GM12874 (cell line): ENCODE data around the gene MAGEF1.

Source experiments
- TF ChIP-seq, protein P1 (sequence below): IDR thresholded peaks from 2 replicates; pipeline ENCODE4 v1.5.1; 2011; ENCODE audit warnings: low read depth, mild to moderate bottlenecking, control low read depth, low read length, moderate library complexity; ENCODE audit not compliant: insufficient read depth

Gene MAGEF1

GRCh38 chr3:184697845-184698244 is 14.0 kb downstream of the MAGEF1 start:
- TF ChIP-seq, protein P1, sequence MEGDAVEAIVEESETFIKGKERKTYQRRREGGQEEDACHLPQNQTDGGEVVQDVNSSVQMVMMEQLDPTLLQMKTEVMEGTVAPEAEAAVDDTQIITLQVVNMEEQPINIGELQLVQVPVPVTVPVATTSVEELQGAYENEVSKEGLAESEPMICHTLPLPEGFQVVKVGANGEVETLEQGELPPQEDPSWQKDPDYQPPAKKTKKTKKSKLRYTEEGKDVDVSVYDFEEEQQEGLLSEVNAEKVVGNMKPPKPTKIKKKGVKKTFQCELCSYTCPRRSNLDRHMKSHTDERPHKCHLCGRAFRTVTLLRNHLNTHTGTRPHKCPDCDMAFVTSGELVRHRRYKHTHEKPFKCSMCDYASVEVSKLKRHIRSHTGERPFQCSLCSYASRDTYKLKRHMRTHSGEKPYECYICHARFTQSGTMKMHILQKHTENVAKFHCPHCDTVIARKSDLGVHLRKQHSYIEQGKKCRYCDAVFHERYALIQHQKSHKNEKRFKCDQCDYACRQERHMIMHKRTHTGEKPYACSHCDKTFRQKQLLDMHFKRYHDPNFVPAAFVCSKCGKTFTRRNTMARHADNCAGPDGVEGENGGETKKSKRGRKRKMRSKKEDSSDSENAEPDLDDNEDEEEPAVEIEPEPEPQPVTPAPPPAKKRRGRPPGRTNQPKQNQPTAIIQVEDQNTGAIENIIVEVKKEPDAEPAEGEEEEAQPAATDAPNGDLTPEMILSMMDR = no peak

DNA sequence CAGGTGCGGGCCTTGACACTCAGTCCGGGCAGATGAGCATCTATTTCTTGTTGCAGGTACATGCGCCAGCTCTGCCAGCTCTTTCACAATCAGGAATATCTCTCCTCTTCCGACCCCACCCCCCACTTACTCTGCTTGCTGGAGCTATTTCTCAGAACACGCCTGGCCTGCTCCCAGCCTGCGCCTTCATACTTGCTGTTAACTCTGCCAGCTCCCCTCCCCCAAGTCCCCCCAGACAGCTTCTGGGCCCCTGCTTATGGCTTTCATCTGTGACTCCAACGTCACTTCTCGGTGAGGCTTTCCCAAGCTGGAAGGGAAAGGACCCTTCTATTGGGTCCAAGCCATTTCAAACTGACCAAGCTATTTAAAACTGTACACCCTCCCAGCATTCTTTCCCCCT is 15.2 kb downstream of the MAGEF1 start:
- TF ChIP-seq, protein P1 = no peak

DNA sequence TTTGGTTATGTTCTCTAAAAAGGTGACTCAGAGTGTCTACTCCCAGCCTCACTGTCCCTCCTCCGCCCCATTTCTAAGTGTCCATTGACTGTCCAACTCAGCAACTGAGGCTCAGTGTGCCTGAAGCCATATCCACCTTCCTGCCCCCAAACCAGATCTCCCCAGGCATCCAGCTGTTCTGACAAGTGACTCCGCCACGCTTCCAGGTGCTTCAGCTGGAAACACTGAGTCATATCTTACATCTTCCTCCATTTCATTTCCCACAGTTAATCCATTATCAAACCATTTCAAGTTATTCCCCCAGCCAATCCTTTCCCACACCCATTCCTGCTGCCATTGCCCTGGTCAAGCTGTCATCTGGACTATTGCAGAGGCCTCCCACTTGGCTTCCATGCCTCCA is 17.1 kb downstream of the MAGEF1 start:
- TF ChIP-seq, protein P1 = no peak

- TF ChIP-seq, protein P1 = no peak
Measured at GRCh38 chr3:184694133-184694665, 17.7 kb downstream of the MAGEF1 start.

DNA sequence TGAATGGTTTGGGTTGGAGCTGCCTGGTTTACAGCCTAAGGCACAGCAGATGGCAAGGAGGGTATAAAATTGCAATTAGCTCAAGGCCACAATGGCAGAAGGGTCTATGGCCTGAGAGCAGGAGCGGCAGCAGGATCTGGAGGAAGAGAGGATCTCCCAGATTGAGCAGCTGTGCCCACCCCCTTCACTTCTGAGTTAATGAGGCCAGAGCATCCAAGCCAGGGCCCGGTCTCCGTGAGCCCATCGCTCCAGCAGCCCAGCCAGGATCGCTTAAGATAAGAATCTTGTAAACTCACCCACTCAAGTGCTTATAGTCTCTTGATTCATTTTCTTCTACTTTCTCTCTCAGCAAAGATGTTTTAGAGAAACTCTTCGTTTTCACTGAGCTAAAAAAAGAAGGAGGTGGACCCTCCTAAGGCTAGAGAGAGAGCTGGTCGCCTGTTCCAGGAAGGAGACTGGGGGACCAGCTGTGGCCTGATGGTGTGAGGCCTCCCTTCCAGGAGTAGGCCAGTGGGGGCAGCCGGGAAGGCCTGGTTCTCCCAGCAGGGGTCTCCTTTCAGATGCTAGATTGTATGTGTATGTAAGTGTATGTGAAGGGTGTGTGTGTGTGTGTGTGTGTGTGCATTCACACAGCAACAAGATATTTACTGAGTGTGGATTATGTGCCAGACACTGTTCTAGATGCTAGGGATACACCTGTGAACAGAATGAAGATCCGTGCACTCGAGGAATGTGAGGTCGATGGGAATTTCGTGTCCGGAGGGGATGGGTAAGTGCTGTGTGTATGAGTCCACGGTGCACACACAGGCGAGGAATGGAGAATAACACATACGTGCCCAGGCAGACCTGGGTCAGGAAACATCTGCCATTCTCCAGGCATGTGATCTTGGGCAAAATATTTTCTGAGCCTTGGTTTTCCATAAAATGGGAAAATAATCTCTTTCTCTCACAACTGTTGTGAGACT is 18.6 kb downstream of the MAGEF1 start:
- TF ChIP-seq, protein P1 = no peak

- TF ChIP-seq, protein P1 = no peak
Measured at GRCh38 chr3:184691397-184692231, 20.2 kb downstream of the MAGEF1 start.
